Measurements from ENCODE around the gene ANKMY1.

Gene ANKMY1

GRCh38 chr2:240429872-240430491 lies 127.8 kb downstream of the ANKMY1 start:
- TF ChIP-seq CSRNP3 (CRISPR knock-in tag; IDR thresholded peaks at IDR 0.05): no peak
- no peak for TF ChIP-seq ZFP30 (CRISPR knock-in tag; IDR thresholded peaks at IDR 0.05)
- TF ChIP-seq ZNF8 (CRISPR knock-in tag; IDR thresholded peaks at IDR 0.05): no peak
- no peak for TF ChIP-seq TCF4 (CRISPR knock-in tag; IDR thresholded peaks at IDR 0.05; ENCODE audit: borderline replicate concordance)
- no peak for TF ChIP-seq TSHZ2 (CRISPR knock-in tag; IDR thresholded peaks at IDR 0.05)
- TF ChIP-seq BACH2 (CRISPR knock-in tag; IDR thresholded peaks at IDR 0.05; ENCODE audit: borderline replicate concordance): no peak
- TF ChIP-seq ARNTL (CRISPR knock-in tag; IDR thresholded peaks at IDR 0.05; ENCODE audit: borderline replicate concordance, low read depth): no peak
- TF ChIP-seq RARB (CRISPR knock-in tag; IDR thresholded peaks at IDR 0.05): no peak
- no peak for TF ChIP-seq TOX (CRISPR knock-in tag; IDR thresholded peaks at IDR 0.05; ENCODE audit: borderline replicate concordance)
- no peak for ATAC-seq
